Progenitor cell of endocrine pancreas (in vitro differentiated cells): ENCODE data around the gene PHACTR2. TPM values are rescaled to one million over a fixed set of nuclear protein-coding genes. Genes with fewer than 3 reads are reported as not detected.

Source experiments
- DNase-seq: peaks from one replicate; pipeline ENCODE4 v3.0.0; 2021; ENCODE audit warnings: low spot score; ENCODE audit not compliant: unreplicated experiment
- H3K27ac Mint-ChIP-seq: 2 replicates; pipeline ENCODE4 v1.8.0; 2021; ENCODE audit warnings: mild to moderate bottlenecking, moderate library complexity, mixed read lengths
- H3K27me3 Mint-ChIP-seq: 2 replicates; pipeline ENCODE4 v1.8.0; 2021; ENCODE audit warnings: mixed read lengths
- H3K36me3 Mint-ChIP-seq: 2 replicates; pipeline ENCODE4 v1.8.0; 2022; ENCODE audit warnings: mixed read lengths; ENCODE audit not compliant: insufficient read depth
- H3K4me1 Mint-ChIP-seq: 2 replicates; pipeline ENCODE4 v1.8.0; 2021; ENCODE audit warnings: low read depth, mixed read lengths
- H3K4me3 Mint-ChIP-seq: 2 replicates; pipeline ENCODE4 v1.8.0; 2021; ENCODE audit warnings: low read depth, mild to moderate bottlenecking, moderate library complexity, mixed read lengths
- H3K9me3 Mint-ChIP-seq: 2 replicates; pipeline ENCODE4 v1.8.0; 2021; ENCODE audit warnings: low read depth, mixed read lengths
- CTCF ChIP-seq: fragments of 200-600 bp; sonication (generic); IDR thresholded peaks from one replicate; pipeline ENCODE4 v1.5.0; 2021; ENCODE audit warnings: antibody characterized with exemption, mild to moderate bottlenecking; ENCODE audit not compliant: unreplicated experiment
- total RNA-seq: library from RNA; stranded (reverse); gene quantifications from 2 replicates; pipeline ENCODE4 v1.2.1, GENCODE V29; 2021

Gene PHACTR2
- total RNA-seq, 1 donor from 2014 or later = 55.2 TPM

- H3K27ac Mint-ChIP-seq = peak overlapping the region; percentile 2
- H3K4me1 Mint-ChIP-seq = peaks cover 56% of the 10 kb centered on the region
- peaks cover 6% of the 10 kb centered on the region for H3K36me3 Mint-ChIP-seq
- TF ChIP-seq CTCF = no peak
- no peak overlapping the region for H3K4me3 Mint-ChIP-seq
- DNase-seq = no peak
- H3K27me3 Mint-ChIP-seq = no peaks in the 10 kb centered on the region
- peaks cover 8% of the 10 kb centered on the region for H3K9me3 Mint-ChIP-seq
Measured at GRCh38 chr6:143699430-143699825, 21.7 kb downstream of the PHACTR2 start.

- H3K36me3 Mint-ChIP-seq = peaks cover 11% of the 10 kb centered on the region
- peaks cover 8% of the 10 kb centered on the region for H3K9me3 Mint-ChIP-seq
- peak overlapping the region; percentile 21 for H3K27ac Mint-ChIP-seq
- peaks cover 44% of the 10 kb centered on the region for H3K4me1 Mint-ChIP-seq
- no peak for DNase-seq
- no peaks in the 10 kb centered on the region for H3K27me3 Mint-ChIP-seq
- no peak for TF ChIP-seq CTCF
- H3K4me3 Mint-ChIP-seq = peak overlapping the region; percentile 4
Measured at GRCh38 chr6:143700684-143701348, 23.1 kb downstream of the PHACTR2 start.

- no peak for DNase-seq
- Mint-ChIP-seq H3K27ac (peak overlapping the region; percentile 59), H3K36me3 (peaks cover 16% of the 10 kb centered on the region), H3K4me1 (peaks cover 36% of the 10 kb centered on the region), H3K9me3 (peaks cover 12% of the 10 kb centered on the region), H3K4me3 (no peak overlapping the region), H3K27me3 (no peaks in the 10 kb centered on the region)
- TF ChIP-seq CTCF = no peak
Measured at GRCh38 chr6:143701349-143702234, 23.8 kb downstream of the PHACTR2 start.

GRCh38 chr6:143705569-143705968 is 27.8 kb downstream of the PHACTR2 start:
- Mint-ChIP-seq H3K36me3 (peaks cover 12% of the 10 kb centered on the region), H3K27me3 (no peaks in the 10 kb centered on the region), H3K4me1 (peaks cover 15% of the 10 kb centered on the region), H3K4me3 (no peak overlapping the region), H3K27ac (no peak overlapping the region), H3K9me3 (peaks cover 4% of the 10 kb centered on the region)
- TF ChIP-seq CTCF = no peak
- no peak for DNase-seq

- Mint-ChIP-seq H3K4me3 (no peak overlapping the region), H3K4me1 (peaks cover 7% of the 10 kb centered on the region), H3K27ac (no peak overlapping the region), H3K27me3 (no peaks in the 10 kb centered on the region), H3K9me3 (peaks cover 4% of the 10 kb centered on the region), H3K36me3 (peaks cover 12% of the 10 kb centered on the region)
- TF ChIP-seq CTCF = no peak
- no peak for DNase-seq
Measured at GRCh38 chr6:143707697-143708096, 29.9 kb downstream of the PHACTR2 start.
